BLaER1 (cell line): ENCODE results near the gene POLR3C.
"Not testable (repeated sequence)": the region's sequence is repeated elsewhere in the genome, so short reads cannot be mapped to it uniquely, and the experiment has no call there.

ENCODE experiments used
- H3K27ac ChIP-seq: shearing (Covaris generic); formaldehyde crosslinking; 2 replicates; pipeline ENCODE4 v1.8.1; 2022
- H3K27me3 ChIP-seq: shearing (Covaris generic); formaldehyde crosslinking; 2 replicates; pipeline ENCODE4 v1.8.1; 2022
- H3K36me3 ChIP-seq: shearing (Covaris generic); formaldehyde crosslinking; 2 replicates; pipeline ENCODE4 v1.8.1; 2022
- H3K4me1 ChIP-seq: shearing (Covaris generic); formaldehyde crosslinking; 2 replicates; pipeline ENCODE4 v1.8.1; 2022
- H3K4me2 ChIP-seq: shearing (Covaris generic); formaldehyde crosslinking; 2 replicates; pipeline ENCODE4 v1.8.1; 2022
- H3K4me3 ChIP-seq: shearing (Covaris generic); formaldehyde crosslinking; 2 replicates; pipeline ENCODE4 v1.8.1; 2022
- H3K9ac ChIP-seq: shearing (Covaris generic); formaldehyde crosslinking; 2 replicates; pipeline ENCODE4 v1.8.1; 2022
- H3K9me3 ChIP-seq: shearing (Covaris generic); formaldehyde crosslinking; 2 replicates; pipeline ENCODE4 v1.8.1; 2022
- H4K20me1 ChIP-seq: shearing (Covaris generic); formaldehyde crosslinking; 2 replicates; pipeline ENCODE4 v1.8.1; 2022
- Cebpa-rat ChIP-seq: shearing (Covaris generic); IDR thresholded peaks from 2 replicates; pipeline ENCODE4 v1.8.1; 2022

POLR3C gene

DNA sequence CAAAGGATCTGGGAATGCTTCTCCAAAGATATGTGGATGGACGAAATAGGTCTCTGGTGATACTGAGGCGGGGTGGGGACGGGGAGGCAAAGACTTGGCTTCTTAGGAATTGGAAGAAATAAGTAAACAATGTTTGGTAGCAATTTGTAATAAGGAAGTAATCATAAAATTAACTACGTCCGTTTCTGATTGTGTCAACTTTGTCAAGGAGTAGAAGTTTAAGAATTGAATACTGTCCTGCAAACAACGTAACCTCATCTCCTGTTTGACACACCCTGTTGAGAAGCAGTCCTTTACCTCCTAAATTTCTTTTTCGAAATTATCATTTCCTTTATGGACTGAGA lies 471 bp downstream of the POLR3C start:
- Histone ChIP-seq H3K9me3 (no peaks in the 10 kb centered on the region), H3K27ac (peak overlapping the region; percentile 89), H3K4me3 (peak overlapping the region; percentile 90), H3K9ac (peak overlapping the region; percentile 93), H3K27me3 (no peaks in the 10 kb centered on the region), H3K4me1 (peaks cover 14% of the 10 kb centered on the region), H3K4me2 (peak overlapping the region; percentile 84), H4K20me1 (peaks cover 22% of the 10 kb centered on the region), H3K36me3 (peaks cover 41% of the 10 kb centered on the region)
- TF ChIP-seq Cebpa-rat = no peak

DNA sequence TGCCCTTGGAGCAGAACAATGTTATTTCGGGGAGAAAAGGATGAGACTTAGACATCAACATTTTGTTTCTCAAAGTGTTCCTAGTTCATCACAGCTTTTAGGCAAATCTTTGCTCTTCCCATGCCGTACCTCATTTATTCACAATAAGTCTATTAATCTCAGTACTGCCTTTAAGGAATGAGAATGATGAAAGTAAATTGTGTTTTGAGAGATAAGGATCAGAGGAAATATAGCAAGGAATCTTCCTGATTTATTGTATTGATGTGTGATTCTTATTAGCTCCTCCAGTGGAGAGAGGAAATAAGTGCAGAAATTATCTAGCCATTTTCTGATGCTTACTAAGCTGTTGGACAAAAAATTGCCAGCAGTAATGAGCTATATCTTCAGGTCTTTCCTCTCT lies 2.0 kb downstream of the POLR3C start:
- no peaks in the 10 kb centered on the region for H3K9me3 ChIP-seq
- no peak for TF ChIP-seq Cebpa-rat
- no peak overlapping the region for H3K27ac ChIP-seq
- peaks cover 56% of the 10 kb centered on the region for H3K36me3 ChIP-seq
- no peaks in the 10 kb centered on the region for H3K27me3 ChIP-seq
- no peak overlapping the region for H3K9ac ChIP-seq
- peak overlapping the region; percentile 90; the same call in 1 of the 2 replicates for H3K4me3 ChIP-seq
- peak overlapping the region; percentile 84 for H3K4me2 ChIP-seq
- H3K4me1 ChIP-seq = peaks cover 14% of the 10 kb centered on the region
- H4K20me1 ChIP-seq = peaks cover 22% of the 10 kb centered on the region

GRCh38 chr1:145827966-145828365 lies 4.0 kb downstream of the POLR3C start:
- no peak overlapping the region for H3K9ac ChIP-seq
- H3K27ac ChIP-seq = no peak overlapping the region
- H3K4me3 ChIP-seq = no peak overlapping the region
- peaks cover 30% of the 10 kb centered on the region for H4K20me1 ChIP-seq
- no peaks in the 10 kb centered on the region for H3K9me3 ChIP-seq
- H3K36me3 ChIP-seq = peaks cover 75% of the 10 kb centered on the region
- no peaks in the 10 kb centered on the region for H3K27me3 ChIP-seq
- TF ChIP-seq Cebpa-rat = no peak
- H3K4me2 ChIP-seq = no peak overlapping the region
- peaks cover 14% of the 10 kb centered on the region for H3K4me1 ChIP-seq

- no peak overlapping the region for H3K9ac ChIP-seq
- peaks cover 30% of the 10 kb centered on the region for H4K20me1 ChIP-seq
- H3K4me3 ChIP-seq = no peak overlapping the region
- H3K9me3 ChIP-seq = no peaks in the 10 kb centered on the region
- H3K4me1 ChIP-seq = peaks cover 14% of the 10 kb centered on the region
- H3K36me3 ChIP-seq = peaks cover 81% of the 10 kb centered on the region
- TF ChIP-seq Cebpa-rat = no peak
- no peak overlapping the region for H3K27ac ChIP-seq
- H3K27me3 ChIP-seq = no peaks in the 10 kb centered on the region
- H3K4me2 ChIP-seq = no peak overlapping the region
These were observed 4.5 kb downstream of the POLR3C start for GRCh38 chr1:145828367-145829026.

GRCh38 chr1:145830810-145831209 lies 6.8 kb downstream of the POLR3C start:
- not testable (repeated sequence) for H3K4me1 ChIP-seq, H3K4me2 ChIP-seq, H3K9ac ChIP-seq, H3K4me3 ChIP-seq, H3K27ac ChIP-seq, H3K27me3 ChIP-seq, H3K9me3 ChIP-seq
- peaks cover 100% of the 10 kb centered on the region for H3K36me3 ChIP-seq
- peaks cover 19% of the 10 kb centered on the region; the same call in 1 of the 2 replicates for H4K20me1 ChIP-seq

GRCh38 chr1:145837656-145838055 lies 13.7 kb downstream of the POLR3C start:
- Histone ChIP-seq H3K27me3 (no peaks in the 10 kb centered on the region), H3K4me3 (no peak overlapping the region), H4K20me1 (no peaks in the 10 kb centered on the region), H3K4me1 (no peaks in the 10 kb centered on the region), H3K9ac (no peak overlapping the region), H3K36me3 (peaks cover 100% of the 10 kb centered on the region), H3K27ac (no peak overlapping the region), H3K4me2 (no peak overlapping the region), H3K9me3 (no peaks in the 10 kb centered on the region)
- TF ChIP-seq Cebpa-rat = no peak

GRCh38 chr1:145843031-145843430 lies 19.0 kb downstream of the POLR3C start:
- no peak overlapping the region for H3K27ac ChIP-seq
- H3K36me3 ChIP-seq = peaks cover 69% of the 10 kb centered on the region
- TF ChIP-seq Cebpa-rat = no peak
- no peak overlapping the region for H3K4me3 ChIP-seq
- no peak overlapping the region for H3K9ac ChIP-seq
- peaks cover 22% of the 10 kb centered on the region for H3K4me1 ChIP-seq
- no peaks in the 10 kb centered on the region for H3K27me3 ChIP-seq
- H3K4me2 ChIP-seq = no peak overlapping the region
- H3K9me3 ChIP-seq = no peaks in the 10 kb centered on the region
- no peaks in the 10 kb centered on the region for H4K20me1 ChIP-seq

DNA sequence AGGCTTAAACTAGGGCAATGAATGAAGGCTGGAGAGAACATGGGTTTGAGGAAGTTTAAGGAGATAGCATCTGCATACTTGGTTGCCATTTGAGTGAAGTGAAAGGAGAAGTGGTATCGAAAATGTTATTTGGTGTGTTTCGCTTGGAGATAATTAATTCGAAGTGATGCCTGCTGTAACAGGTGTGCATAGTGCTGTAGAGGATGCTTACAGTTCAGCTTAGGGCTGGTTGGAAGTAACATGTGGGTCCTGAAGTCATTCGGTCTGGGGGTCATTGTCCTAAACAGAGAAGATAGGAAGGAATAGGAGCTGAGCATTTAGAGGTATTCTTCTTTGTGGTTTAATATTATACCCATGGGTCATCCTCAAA lies 21.1 kb downstream of the POLR3C start:
- peaks cover 69% of the 10 kb centered on the region for H3K36me3 ChIP-seq
- peak overlapping the region; percentile 73 for H3K4me3 ChIP-seq
- H3K27ac ChIP-seq = no peak overlapping the region
- H4K20me1 ChIP-seq = no peaks in the 10 kb centered on the region
- H3K4me2 ChIP-seq = peak overlapping the region; percentile 96
- no peaks in the 10 kb centered on the region for H3K27me3 ChIP-seq
- H3K4me1 ChIP-seq = peaks cover 22% of the 10 kb centered on the region
- no peaks in the 10 kb centered on the region for H3K9me3 ChIP-seq
- no peak for TF ChIP-seq Cebpa-rat
- peak overlapping the region; percentile 81; the same call in 1 of the 2 replicates for H3K9ac ChIP-seq

GRCh38 chr1:145845514-145846161 lies 21.6 kb downstream of the POLR3C start, which contains the start of gene NUDT17:
Gene NUDT17, plus strand, starts transcription at chr1:145845630. Its CDS starts 11 bp downstream, at chr1:145845641.
- Histone ChIP-seq H4K20me1 (no peaks in the 10 kb centered on the region), H3K4me1 (peaks cover 22% of the 10 kb centered on the region), H3K27ac (peak within 1 kb of the TSS; percentile 79), H3K27me3 (no peaks in the 10 kb centered on the region), H3K36me3 (peaks cover 69% of the 10 kb centered on the region), H3K4me2 (peak within 1 kb of the TSS; percentile 96), H3K4me3 (peak within 1 kb of the TSS; percentile 73), H3K9me3 (no peaks in the 10 kb centered on the region), H3K9ac (peak within 1 kb of the TSS; percentile 81)
- TF ChIP-seq Cebpa-rat = no peak

DNA sequence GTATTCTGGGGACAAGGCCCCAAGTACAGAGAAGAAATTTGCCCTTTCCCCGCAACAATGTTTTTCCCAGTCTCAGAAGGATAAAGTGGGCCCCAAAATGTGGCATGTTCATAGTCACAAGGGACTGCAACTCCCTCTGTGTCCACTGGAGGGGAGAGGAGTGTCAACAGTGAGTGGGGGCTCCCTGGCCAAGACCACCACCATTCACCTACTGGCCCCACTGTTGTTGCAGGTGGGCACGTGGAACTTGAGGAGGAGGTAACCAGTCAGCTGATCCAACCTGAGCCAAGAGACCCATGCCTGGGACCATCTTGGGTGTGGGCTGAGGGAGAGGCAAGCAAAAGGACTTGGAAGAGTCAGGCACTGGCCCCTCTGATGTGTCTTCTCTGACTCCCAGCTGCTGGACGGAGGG lies 22.2 kb downstream of the POLR3C start:
- peak overlapping the region; percentile 79; the same call in 1 of the 2 replicates for H3K27ac ChIP-seq
- peaks cover 69% of the 10 kb centered on the region for H3K36me3 ChIP-seq

More for the DNA sequence above, 22.2 kb downstream of the POLR3C start:
- Histone ChIP-seq H3K4me3 (peak overlapping the region; percentile 73), H4K20me1 (no peaks in the 10 kb centered on the region), H3K9ac (peak overlapping the region; percentile 81), H3K9me3 (no peaks in the 10 kb centered on the region), H3K27me3 (no peaks in the 10 kb centered on the region), H3K4me1 (peaks cover 22% of the 10 kb centered on the region), H3K4me2 (peak overlapping the region; percentile 96)
- TF ChIP-seq Cebpa-rat = no peak
